ENCODE results near the gene TMEM18. TPM values are rescaled to one million over a fixed set of nuclear protein-coding genes. Genes with fewer than 3 reads are reported as not detected.

Gene TMEM18
- total RNA-seq, 2 donors from 2014 or later = 10.9 to 13.2 TPM

GRCh38 chr2:637406-637776 lies 39.8 kb downstream of the TMEM18 start:
- intact Hi-C loops (cut with DNase I) = no loop called here
- Histone ChIP-seq H3K27me3 (no peaks in the 10 kb centered on the region), H3K36me3 (replicated peaks in 1 of 2; ENCODE audit: insufficient read depth in 1 of 2, low read depth in 2 of 2) (no peaks in the 10 kb centered on the region), H3K4me3 (no peak overlapping the region), H3K9me3 (no peaks in the 10 kb centered on the region), H3K4me1 (peaks cover 8% of the 10 kb centered on the region), H3K27ac (no peak overlapping the region)
- DNase-seq (no peak), ATAC-seq (no peak)
- TF ChIP-seq CTCF (IDR thresholded peaks at IDR 0.05) (no peak), POLR2A (IDR thresholded peaks at IDR 0.05) (no peak)
- 53 to 60% methylated on average over 14 to 15 of the region's 16 CpGs for WGBS, 2 donors

GRCh38 chr2:636641-637405 lies 40.4 kb downstream of the TMEM18 start:
- H3K27ac ChIP-seq = no peak overlapping the region
- TF ChIP-seq CTCF (IDR thresholded peaks at IDR 0.05) (peak; percentile 73 to 93 (median 83)), POLR2A (IDR thresholded peaks at IDR 0.05) (no peak)
- peaks cover 8% of the 10 kb centered on the region for H3K4me1 ChIP-seq
- H3K27me3 ChIP-seq = no peaks in the 10 kb centered on the region
- H3K36me3 ChIP-seq (replicated peaks in 1 of 2; ENCODE audit: insufficient read depth in 1 of 2, low read depth in 2 of 2) = no peaks in the 10 kb centered on the region
- 20 to 22% methylated on average over 36 to 54 of the region's 57 CpGs for WGBS, 2 donors
- no peaks in the 10 kb centered on the region for H3K9me3 ChIP-seq
- ATAC-seq = peak; percentile 78
- intact Hi-C loops (cut with DNase I) = no loop called here
- H3K4me3 ChIP-seq = no peak overlapping the region
- DNase-seq = peak; percentile 75 to 83 (median 78)

- TF ChIP-seq POLR2A (IDR thresholded peaks at IDR 0.05) = no peak
- H3K36me3 ChIP-seq (replicated peaks in 1 of 2; ENCODE audit: insufficient read depth in 1 of 2, low read depth in 2 of 2) = no peaks in the 10 kb centered on the region
- WGBS, 2 donors = 76 to 83% methylated on average over 22 to 49 of the region's 57 CpGs
- no peak for ATAC-seq
- H3K27me3 ChIP-seq = no peaks in the 10 kb centered on the region
- H3K27ac ChIP-seq = no peak overlapping the region
- peaks cover 8% of the 10 kb centered on the region for H3K4me1 ChIP-seq
- H3K4me3 ChIP-seq = no peak overlapping the region
- intact Hi-C loops (cut with DNase I) = no loop called here
- no peak for DNase-seq
- no peaks in the 10 kb centered on the region for H3K9me3 ChIP-seq
Measured at GRCh38 chr2:635687-636621, 41.3 kb downstream of the TMEM18 start.

- H3K9me3 ChIP-seq = no peaks in the 10 kb centered on the region
- H3K27ac ChIP-seq = no peak overlapping the region
- peak; percentile 30 for ATAC-seq
- DNase-seq = peak in 1 of 4 donors; percentile 44
- WGBS, 2 donors = 49 to 51% methylated on average over 16 of the region's 16 CpGs
- H3K4me3 ChIP-seq = no peak overlapping the region
- no peaks in the 10 kb centered on the region for H3K36me3 ChIP-seq (replicated peaks in 1 of 2; ENCODE audit: insufficient read depth in 1 of 2, low read depth in 2 of 2)
- TF ChIP-seq POLR2A (IDR thresholded peaks at IDR 0.05) = no peak
- peak in 1 of 7 experiments; percentile 7 for TF ChIP-seq CTCF (IDR thresholded peaks at IDR 0.05)
- H3K27me3 ChIP-seq = no peaks in the 10 kb centered on the region
- H3K4me1 ChIP-seq = peaks cover 8% of the 10 kb centered on the region
- intact Hi-C loops (cut with DNase I) = no loop called here
Measured at GRCh38 chr2:634636-635388, 42.4 kb downstream of the TMEM18 start.

- intact Hi-C loops (cut with DNase I) = no loop called here
- no peak overlapping the region for H3K4me3 ChIP-seq
- peaks cover 8% of the 10 kb centered on the region for H3K4me1 ChIP-seq
- no peaks in the 10 kb centered on the region for H3K36me3 ChIP-seq (replicated peaks in 1 of 2; ENCODE audit: insufficient read depth in 1 of 2, low read depth in 2 of 2)
- H3K9me3 ChIP-seq = no peaks in the 10 kb centered on the region
- no peaks in the 10 kb centered on the region for H3K27me3 ChIP-seq
- no peak for DNase-seq
- no peak for ATAC-seq
- H3K27ac ChIP-seq = no peak overlapping the region
- no peak for TF ChIP-seq CTCF (IDR thresholded peaks at IDR 0.05)
- no peak for TF ChIP-seq POLR2A (IDR thresholded peaks at IDR 0.05)
- WGBS, 2 donors = 68 to 78% methylated on average over 11 of the region's 11 CpGs
Measured at GRCh38 chr2:634041-634440, 43.2 kb downstream of the TMEM18 start.
